ENCODE measurements around the gene FIS1. TPM values are rescaled to one million over a fixed set of nuclear protein-coding genes. Genes with fewer than 3 reads are reported as not detected.
"Not testable (repeated sequence)": the region's sequence is repeated elsewhere in the genome, so short reads cannot be mapped to it uniquely, and the experiment has no call there.

Gene FIS1
- total and polyA plus RNA-seq, 9 donors: 83.2 to 262 (median 178) TPM

- Histone ChIP-seq H3K36me3 (no peaks in the 10 kb centered on the region), H3K4me3 (no peak overlapping the region), H3K9me3 (no peaks in the 10 kb centered on the region), H3K27ac (no peak overlapping the region), H3K27me3 (no peaks in the 10 kb centered on the region), H3K4me1 (ENCODE audit: insufficient read depth) (no peaks in the 10 kb centered on the region)
- WGBS, 3 donors: 68 to 75% (median 71%) methylated on average over 5 of the region's 5 CpGs
- TF ChIP-seq EP300 (IDR thresholded peaks at IDR 0.05) (no peak), POLR2A (IDR thresholded peaks at IDR 0.05) (no peak), CTCF (IDR thresholded peaks at IDR 0.05) (no peak)
- intact Hi-C loops (cut with DNase I): no loop called here
- DNase-seq: no peak
Observed at GRCh38 chr7:101271021-101271420, 26.1 kb upstream of the FIS1 start.

GRCh38 chr7:101269664-101270063 lies 24.8 kb upstream of the FIS1 start:
- Histone ChIP-seq H3K27ac (no peak overlapping the region), H3K27me3 (no peaks in the 10 kb centered on the region), H3K9me3 (no peaks in the 10 kb centered on the region), H3K4me3 (no peak overlapping the region), H3K4me1 (ENCODE audit: insufficient read depth) (no peaks in the 10 kb centered on the region), H3K36me3 (no peaks in the 10 kb centered on the region)
- TF ChIP-seq CTCF (IDR thresholded peaks at IDR 0.05): no peak
- TF ChIP-seq POLR2A (IDR thresholded peaks at IDR 0.05): no peak
- no peak for TF ChIP-seq EP300 (IDR thresholded peaks at IDR 0.05)
- 87 to 91% (median 88%) methylated on average over 21 of the region's 21 CpGs for WGBS, 3 donors
- intact Hi-C loops (cut with DNase I): loop anchor here in 1 of 4 donors (10.0 kb wide), 1 partner anchor 105 kb away; the partner anchor contains the start of gene VGF
- no peak for DNase-seq

GRCh38 chr7:101265622-101266516 lies 21.0 kb upstream of the FIS1 start:
- Histone ChIP-seq H3K9me3 (no peaks in the 10 kb centered on the region), H3K36me3 (no peaks in the 10 kb centered on the region), H3K4me3 (no peak overlapping the region), H3K27me3 (no peaks in the 10 kb centered on the region), H3K4me1 (ENCODE audit: insufficient read depth) (no peaks in the 10 kb centered on the region), H3K27ac (no peak overlapping the region)
- intact Hi-C loops (cut with DNase I): loop anchor here in 1 of 4 donors (10.0 kb wide), 1 partner anchor 101 kb away; the partner anchor contains the start of gene VGF
- WGBS, 3 donors: 62 to 66% (median 64%) methylated on average over 17 of the region's 17 CpGs
- no peak for TF ChIP-seq CTCF (IDR thresholded peaks at IDR 0.05)
- TF ChIP-seq EP300 (IDR thresholded peaks at IDR 0.05): no peak
- TF ChIP-seq POLR2A (IDR thresholded peaks at IDR 0.05): no peak
- no peak for DNase-seq

GRCh38 chr7:101264102-101264706 lies 19.3 kb upstream of the FIS1 start:
- not testable (repeated sequence) for H3K27me3 ChIP-seq; H3K9me3 ChIP-seq; H3K4me1 ChIP-seq (ENCODE audit: insufficient read depth); H3K27ac ChIP-seq; H3K4me3 ChIP-seq; H3K36me3 ChIP-seq
- WGBS, 3 donors: 35 to 36% (median 35%) methylated on average over 6 of the region's 6 CpGs
- DNase-seq: peak in 3 of 5 donors; percentile 34 to 64 (median 42)
- intact Hi-C loops (cut with DNase I): loop anchor here in 1 of 4 donors (10.0 kb wide), 1 partner anchor 99 kb away; the partner anchor contains the start of gene VGF
